CD4-positive, alpha-beta T cell treated with Interleukin-15 for 4 hours (primary cell): ENCODE results near the gene SMTN.
"Not testable (repeated sequence)": the region's sequence is repeated elsewhere in the genome, so short reads cannot be mapped to it uniquely, and the experiment has no call there.

Source experiments
- DNase-seq: peaks from one replicate; pipeline ENCODE4 v3.0.0-alpha.2; 2020; ENCODE audit warnings: low spot score

SMTN gene

GRCh38 chr22:31090217-31091085, 9.3 kb downstream of the SMTN start:
- DNase-seq = no peak

DNA sequence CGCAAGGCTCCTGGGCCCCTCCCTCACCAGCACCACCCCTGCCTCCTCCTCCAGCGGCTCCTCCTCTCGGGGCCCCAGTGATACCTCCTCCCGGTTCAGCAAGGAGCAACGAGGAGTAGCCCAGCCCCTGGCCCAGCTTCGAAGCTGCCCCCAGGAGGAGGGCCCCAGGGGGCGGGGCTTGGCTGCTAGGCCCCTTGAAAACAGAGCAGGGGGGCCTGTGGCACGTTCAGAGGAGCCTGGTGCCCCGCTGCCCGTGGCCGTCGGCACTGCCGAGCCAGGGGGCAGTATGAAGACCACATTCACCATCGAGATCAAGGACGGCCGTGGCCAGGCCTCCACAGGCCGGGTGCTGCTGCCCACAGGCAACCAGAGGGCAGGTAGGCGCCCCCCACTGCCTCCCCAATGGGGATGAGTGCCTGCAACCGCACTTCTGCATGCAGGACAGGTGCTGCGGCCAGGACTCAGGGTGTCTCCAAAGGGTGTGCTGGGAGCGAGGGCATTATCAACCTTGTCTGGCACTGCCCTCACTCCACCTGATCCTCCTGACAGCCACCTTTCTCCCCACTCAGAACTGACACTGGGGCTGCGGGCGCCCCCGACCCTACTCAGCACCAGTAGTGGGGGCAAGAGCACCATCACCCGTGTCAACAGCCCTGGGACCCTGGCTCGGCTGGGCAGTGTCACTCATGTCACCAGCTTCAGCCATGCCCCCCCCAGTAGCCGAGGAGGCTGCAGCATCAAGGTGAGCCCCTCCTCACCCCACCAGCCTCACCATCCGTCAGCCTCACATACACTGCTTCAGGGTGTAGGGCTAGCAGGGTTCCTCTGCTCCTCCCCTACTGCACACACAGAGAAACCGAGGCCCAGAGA, 10.2 kb downstream of the SMTN start:
- DNase-seq = no peak

DNA sequence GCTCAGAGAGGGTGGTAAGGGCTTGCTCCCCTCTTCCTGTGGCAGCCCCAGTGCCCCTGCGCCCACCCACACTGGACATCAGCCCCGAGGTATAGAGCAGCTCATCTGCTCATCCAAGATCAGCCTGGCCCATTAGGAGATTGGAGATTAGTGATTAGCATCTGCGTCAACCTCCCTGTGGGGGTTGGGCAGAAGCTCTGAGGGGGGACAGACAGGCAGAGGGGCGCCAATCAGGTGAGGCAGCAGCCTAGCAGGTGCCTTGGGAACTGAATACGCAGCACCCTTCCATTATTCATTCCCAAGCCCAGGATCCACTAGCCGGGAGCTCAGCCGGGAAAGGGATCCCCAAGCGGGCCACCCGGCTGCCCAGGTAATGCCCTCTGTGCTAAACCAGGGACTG, 11.0 kb downstream of the SMTN start:
- DNase-seq = no peak

DNA sequence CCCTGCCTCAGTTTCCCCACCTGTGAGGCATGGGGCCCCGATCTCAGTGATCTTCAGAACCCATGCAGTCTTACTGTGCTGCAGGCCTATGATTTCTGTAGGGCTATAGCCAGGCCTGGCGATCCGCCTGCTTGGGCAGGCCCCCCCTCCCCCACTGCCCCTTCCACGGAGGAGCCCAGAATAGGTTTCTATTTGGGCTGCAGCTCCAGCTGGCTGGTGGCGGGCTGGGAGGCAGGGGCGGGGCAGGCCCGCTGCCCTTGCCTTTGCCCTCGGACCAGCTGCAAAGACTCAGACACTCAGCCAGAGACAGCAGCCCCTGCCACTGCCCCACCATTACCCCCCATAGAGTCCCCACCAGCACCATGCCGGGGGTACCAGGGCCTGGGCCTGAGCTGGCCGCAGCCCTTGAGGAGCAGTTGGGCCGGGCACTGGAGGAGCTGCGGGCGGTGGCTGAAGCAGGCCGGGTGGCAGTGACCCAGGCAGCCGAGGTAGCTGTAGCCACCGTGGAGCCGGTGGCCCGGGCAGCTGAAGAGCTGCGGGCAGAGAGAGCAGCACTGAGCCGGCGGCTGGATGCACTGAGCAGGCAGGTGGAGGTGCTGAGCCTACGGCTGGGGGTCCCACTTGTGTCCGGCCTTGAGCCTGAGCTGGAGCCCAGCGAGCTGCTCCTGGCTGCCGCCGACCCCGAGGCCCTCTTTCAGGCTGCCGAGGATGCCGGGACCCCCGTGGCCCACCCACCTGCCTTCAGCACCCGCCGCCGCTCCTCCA, 12.2 kb downstream of the SMTN start:
- no peak for DNase-seq

- DNase-seq = no peak
Measured at GRCh38 chr22:31094021-31094551, 13.0 kb downstream of the SMTN start.

DNA sequence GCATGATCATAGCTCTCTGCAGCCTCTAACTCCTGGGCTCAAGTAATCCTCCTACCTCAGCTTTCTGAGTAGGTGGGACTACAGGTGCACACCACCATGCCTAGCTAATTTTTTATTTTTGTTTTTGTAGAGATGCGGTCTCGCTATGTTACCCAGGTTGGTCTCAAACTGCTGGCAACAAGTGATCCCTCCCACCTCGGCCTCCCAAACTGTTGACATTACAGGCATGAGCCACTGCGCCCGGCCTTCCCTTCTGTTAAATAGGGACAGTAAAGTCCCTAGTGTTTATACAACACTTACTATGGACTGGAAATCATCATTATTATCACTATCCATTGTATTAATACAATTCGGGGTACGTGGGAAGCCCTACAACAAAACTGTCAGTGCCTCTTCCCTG, 13.6 kb downstream of the SMTN start:
- no peak for DNase-seq

GRCh38 chr22:31095637-31096249, 14.6 kb downstream of the SMTN start:
- no peak for DNase-seq

GRCh38 chr22:31096657-31097279, 15.7 kb downstream of the SMTN start:
- DNase-seq = no peak

- not testable (repeated sequence) for DNase-seq
Measured at GRCh38 chr22:31097539-31097938, 16.4 kb downstream of the SMTN start.

DNA sequence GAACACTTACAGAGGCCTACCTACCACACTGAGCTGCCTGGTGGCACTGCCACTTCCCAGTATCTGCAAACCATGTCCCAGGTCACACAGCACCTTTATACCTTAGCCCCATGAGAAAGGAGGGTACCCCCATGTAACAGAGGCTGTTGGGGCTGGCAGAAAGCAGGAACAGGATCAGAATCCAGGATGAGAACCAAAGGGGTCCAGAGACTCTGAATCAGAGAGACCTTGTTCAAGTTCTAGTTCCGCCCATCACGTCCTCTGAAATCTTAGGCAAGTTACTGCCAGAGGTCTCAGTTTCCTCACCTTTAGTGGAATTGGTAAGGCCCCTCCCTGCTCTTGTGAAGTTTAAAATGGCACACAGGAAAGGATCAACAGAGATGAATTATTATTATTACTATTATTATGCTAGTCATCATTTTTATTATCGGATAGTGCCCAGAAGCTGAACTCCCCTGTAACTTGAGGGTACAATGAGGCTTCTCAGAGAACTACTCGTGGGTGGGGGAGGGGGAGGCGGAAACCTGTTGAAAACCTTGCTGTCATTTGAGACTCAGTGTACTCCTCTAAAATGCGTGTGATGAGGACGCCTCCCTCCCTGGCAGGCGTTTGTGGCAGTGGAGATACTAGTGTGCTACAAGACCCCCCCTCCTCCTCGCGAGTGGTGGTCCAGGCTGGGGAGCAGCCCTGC, 17.0 kb downstream of the SMTN start:
- DNase-seq = no peak

DNA sequence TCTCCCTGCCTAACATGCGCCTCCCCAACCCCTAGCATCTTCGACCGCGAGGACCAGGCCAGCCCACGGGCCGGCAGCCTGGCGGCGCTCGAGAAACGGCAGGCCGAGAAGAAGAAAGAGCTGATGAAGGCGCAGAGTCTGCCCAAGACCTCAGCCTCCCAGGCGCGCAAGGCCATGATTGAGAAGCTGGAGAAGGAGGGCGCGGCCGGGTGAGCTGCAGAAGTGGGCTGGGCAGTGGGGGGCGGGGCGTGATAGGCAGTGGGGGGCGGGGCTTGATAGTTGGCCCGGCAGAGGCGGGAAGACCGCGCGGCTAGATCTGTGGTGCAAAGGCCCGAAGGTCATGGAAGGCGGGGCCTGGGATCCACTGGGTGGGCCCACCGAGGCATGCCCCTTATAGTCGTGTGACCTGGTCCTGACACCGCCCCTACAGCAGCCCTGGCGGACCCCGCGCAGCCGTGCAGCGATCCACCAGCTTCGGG, 17.6 kb downstream of the SMTN start:
- DNase-seq = no peak

- DNase-seq = no peak
Measured at GRCh38 chr22:31099386-31099785, 18.3 kb downstream of the SMTN start.

- no peak for DNase-seq
Measured at GRCh38 chr22:31099841-31100761, 19.0 kb downstream of the SMTN start.

- DNase-seq = no peak
Measured at GRCh38 chr22:31100762-31101525, 19.8 kb downstream of the SMTN start.

- no peak for DNase-seq
Measured at GRCh38 chr22:31102441-31103081, 21.4 kb downstream of the SMTN start.

DNA sequence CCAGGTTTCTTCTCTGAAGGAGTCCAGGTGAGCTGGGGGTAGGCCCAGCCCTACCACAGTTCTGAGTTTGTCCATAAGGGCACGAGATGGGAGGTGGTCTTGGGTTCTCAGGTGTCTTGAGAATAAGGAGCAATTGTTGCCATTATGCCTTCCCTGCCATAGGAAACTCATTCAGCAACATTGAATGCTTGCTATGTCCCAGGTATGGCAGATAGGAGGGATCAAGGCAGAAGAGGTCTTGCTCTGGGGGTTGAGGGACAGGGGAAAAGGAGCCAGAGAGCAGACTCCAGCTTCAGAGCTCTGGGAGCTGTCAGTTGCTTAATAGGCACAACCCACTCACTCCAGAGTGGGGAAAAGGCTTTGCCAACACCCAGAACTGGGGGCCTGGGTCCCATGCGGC, 22.0 kb downstream of the SMTN start:
- no peak for DNase-seq

GRCh38 chr22:31103899-31104694, 23.0 kb downstream of the SMTN start:
- no peak for DNase-seq
